ENCODE results near the gene PAX5.

The PAX5 gene

DNA sequence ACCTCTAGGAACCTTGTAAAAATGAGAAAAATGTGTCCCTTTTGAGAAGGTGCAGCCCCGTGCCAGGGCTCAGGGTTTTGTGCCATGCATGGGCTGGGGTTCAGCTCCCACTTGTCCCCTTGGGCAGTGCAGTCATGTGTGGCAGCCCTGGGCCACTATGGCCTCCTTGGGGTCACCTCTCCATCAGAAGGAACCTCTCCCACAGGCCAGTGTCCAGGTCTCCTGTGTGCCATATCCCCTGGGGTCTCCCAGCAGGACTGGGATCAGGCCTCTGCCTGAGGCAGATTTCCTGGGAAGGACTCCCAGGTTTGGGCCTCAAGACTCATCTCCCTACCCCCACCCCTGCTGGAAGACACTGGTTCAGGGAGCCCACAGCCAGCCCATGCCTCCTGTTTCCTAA is 189.1 kb downstream of the PAX5 start:
- DNase-seq, result no peak
- Histone ChIP-seq H3K27me3 (ENCODE audit: insufficient read depth, low read depth, severe bottlenecking) (no peaks in the 10 kb centered on the region), H3K36me3 (peaks cover 47% of the 10 kb centered on the region), H3K4me3 (ENCODE audit: low read depth, low read length) (no peak overlapping the region), H3K27ac (no peak overlapping the region), H3K9me3 (ENCODE audit: severe bottlenecking) (no peaks in the 10 kb centered on the region)
- TF ChIP-seq, protein P1, sequence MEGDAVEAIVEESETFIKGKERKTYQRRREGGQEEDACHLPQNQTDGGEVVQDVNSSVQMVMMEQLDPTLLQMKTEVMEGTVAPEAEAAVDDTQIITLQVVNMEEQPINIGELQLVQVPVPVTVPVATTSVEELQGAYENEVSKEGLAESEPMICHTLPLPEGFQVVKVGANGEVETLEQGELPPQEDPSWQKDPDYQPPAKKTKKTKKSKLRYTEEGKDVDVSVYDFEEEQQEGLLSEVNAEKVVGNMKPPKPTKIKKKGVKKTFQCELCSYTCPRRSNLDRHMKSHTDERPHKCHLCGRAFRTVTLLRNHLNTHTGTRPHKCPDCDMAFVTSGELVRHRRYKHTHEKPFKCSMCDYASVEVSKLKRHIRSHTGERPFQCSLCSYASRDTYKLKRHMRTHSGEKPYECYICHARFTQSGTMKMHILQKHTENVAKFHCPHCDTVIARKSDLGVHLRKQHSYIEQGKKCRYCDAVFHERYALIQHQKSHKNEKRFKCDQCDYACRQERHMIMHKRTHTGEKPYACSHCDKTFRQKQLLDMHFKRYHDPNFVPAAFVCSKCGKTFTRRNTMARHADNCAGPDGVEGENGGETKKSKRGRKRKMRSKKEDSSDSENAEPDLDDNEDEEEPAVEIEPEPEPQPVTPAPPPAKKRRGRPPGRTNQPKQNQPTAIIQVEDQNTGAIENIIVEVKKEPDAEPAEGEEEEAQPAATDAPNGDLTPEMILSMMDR (IDR thresholded peaks at IDR 0.05; ENCODE audit: low read depth, low read length), result no peak

DNA sequence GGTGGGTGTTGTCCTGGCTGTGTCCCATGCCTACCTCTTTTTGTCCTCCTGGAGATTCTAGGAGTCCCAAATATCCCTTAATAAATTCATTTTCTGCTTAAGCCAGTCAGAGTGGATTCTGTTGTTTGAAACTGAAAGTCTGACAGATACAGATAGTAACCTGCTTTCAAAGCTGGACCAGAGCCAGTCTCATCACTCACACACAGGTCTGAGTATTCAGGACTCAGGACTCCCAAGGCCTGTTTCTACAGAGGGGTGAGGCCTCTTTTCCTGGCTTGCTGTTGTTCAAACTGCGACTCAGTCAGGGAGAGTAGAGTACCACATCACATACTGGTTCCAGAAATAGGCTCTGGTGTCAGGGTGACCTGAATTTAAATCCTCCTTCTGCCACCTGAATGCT is 190.1 kb downstream of the PAX5 start:
- Histone ChIP-seq H3K36me3 (peaks cover 57% of the 10 kb centered on the region), H3K27me3 (ENCODE audit: insufficient read depth, low read depth, severe bottlenecking) (no peaks in the 10 kb centered on the region), H3K27ac (no peak overlapping the region), H3K4me3 (ENCODE audit: low read depth, low read length) (no peak overlapping the region), H3K9me3 (ENCODE audit: severe bottlenecking) (no peaks in the 10 kb centered on the region)
- TF ChIP-seq, protein P1 (IDR thresholded peaks at IDR 0.05; ENCODE audit: low read depth, low read length), result no peak
- DNase-seq, result no peak

DNA sequence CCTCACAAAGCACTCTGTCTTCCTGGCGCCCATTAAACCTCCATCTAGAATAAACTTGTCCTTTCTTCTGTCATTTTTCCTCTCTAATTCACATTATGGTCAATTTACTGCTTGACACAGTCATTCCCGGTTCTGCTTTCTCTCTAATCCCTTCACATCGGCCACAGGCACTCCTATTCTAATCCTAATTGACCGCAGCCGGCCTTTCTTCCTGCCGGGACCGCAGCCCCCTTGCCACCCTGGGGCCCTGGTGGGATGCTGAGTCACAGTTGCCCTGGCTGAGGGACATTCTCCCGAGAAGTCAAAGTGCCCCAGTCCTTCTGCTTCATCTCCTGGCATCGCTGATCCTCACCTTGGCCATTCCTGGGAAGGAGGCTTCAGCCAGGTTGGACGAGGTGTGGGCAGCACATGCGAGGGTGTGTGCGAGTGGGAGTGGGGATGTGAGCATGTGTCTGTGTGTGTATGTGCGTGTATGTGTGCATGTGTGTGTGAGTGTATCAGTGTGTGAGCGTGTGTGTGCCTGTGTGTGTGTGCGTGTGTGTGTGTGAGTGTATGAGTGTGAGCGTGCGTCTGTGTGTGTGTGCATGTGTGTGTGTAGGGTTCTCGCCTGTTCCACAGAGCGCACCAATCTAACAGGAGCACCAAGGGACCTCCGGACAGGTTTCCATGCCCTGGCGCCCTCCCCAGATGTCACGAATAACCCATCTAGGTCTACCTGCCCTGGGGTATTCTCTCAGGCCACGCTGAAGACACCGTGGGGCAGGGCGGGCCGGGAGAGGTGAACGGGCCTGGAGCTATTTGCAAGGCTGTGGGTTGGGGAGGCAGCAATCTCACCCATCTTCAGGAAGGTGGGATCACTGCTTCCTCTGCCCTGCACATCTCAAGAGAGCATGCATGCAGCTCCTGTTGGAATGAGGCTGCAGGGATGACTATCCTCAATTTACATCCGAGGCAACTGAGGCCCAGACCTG is 191.2 kb downstream of the PAX5 start:
- no peaks in the 10 kb centered on the region for H3K9me3 ChIP-seq (ENCODE audit: severe bottlenecking)
- TF ChIP-seq, protein P1 (IDR thresholded peaks at IDR 0.05; ENCODE audit: low read depth, low read length), result no peak
- DNase-seq, result no peak
- no peak overlapping the region for H3K27ac ChIP-seq
- H3K27me3 ChIP-seq (ENCODE audit: insufficient read depth, low read depth, severe bottlenecking), result no peaks in the 10 kb centered on the region
- H3K36me3 ChIP-seq, result peaks cover 67% of the 10 kb centered on the region
- H3K4me3 ChIP-seq (ENCODE audit: low read depth, low read length), result no peak overlapping the region

DNA sequence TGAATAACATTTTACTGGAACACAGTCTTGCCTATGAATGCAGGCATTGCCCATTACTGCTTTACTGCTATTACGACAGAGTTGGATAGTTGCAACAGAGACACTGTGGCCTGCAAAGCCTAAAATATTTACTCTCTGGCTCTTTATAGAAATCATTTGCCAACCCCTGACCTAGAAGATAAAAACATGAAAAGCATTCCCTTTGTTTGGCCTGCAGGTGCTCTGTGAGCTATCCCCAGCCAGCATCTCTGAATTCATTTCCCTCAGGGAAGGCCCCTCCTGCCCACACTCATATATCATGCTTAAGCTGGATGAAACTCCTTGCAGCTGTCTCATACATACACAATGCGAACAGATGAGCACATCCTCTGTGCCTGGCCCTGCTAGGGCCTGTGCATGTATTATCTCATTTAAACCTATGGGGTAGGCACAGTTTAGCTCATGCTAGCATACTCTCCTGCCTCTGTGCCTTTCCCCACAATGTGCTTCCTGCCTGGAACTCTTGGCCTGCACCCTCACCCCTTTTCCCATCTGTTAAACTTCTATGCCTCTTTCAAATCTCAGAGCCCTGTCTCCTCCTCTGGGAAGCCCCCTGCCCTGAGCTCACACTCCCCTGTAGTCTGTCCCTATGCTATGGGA is 193.1 kb downstream of the PAX5 start:
- Histone ChIP-seq H3K9me3 (ENCODE audit: severe bottlenecking) (no peaks in the 10 kb centered on the region), H3K36me3 (peaks cover 64% of the 10 kb centered on the region), H3K4me3 (ENCODE audit: low read depth, low read length) (no peak overlapping the region), H3K27ac (no peak overlapping the region), H3K27me3 (ENCODE audit: insufficient read depth, low read depth, severe bottlenecking) (no peaks in the 10 kb centered on the region)
- TF ChIP-seq, protein P1 (IDR thresholded peaks at IDR 0.05; ENCODE audit: low read depth, low read length), result no peak
- no peak for DNase-seq

DNA sequence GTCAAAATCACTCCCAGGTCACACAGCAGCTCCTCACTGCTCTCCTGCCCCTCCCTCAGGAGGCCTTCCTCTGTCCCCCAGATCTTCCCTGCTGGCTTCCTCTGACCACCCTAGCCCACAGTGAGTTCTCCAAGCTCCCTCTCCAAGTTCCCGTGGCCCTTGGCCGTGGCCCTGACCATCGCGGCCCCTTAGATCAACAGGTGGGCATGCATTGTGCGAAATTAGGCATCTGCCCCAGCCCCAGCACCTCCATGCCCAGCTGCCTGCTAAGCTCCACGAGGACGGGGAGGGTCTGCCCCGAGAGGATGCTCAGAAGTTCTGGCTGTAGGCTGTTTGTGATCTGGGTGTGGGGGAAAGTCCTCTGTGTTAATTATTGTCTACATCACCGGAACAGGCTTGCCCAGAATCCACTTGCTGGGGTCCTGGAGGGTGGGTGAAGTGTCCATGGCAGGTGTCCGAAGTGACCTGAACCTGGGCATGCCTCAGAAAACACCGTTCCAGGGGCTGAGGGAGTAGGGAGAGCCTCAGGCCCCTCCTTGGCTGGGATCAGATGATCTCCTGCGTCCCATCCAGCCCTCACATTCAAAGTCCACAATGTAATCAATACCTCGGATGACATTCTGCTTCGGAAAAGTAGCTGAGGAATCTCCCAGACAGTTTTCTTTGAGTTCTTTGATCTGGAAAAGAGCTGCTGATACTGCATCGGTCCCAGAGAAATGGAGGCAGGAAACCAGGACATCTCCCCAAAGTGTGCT is 194.8 kb downstream of the PAX5 start:
- Histone ChIP-seq H3K27ac (no peak overlapping the region), H3K9me3 (ENCODE audit: severe bottlenecking) (no peaks in the 10 kb centered on the region), H3K36me3 (peaks cover 55% of the 10 kb centered on the region), H3K27me3 (ENCODE audit: insufficient read depth, low read depth, severe bottlenecking) (no peaks in the 10 kb centered on the region), H3K4me3 (ENCODE audit: low read depth, low read length) (no peak overlapping the region)
- TF ChIP-seq, protein P1 (IDR thresholded peaks at IDR 0.05; ENCODE audit: low read depth, low read length), result no peak
- no peak for DNase-seq
